PC-3 (cell line): ENCODE measurements around the gene PTDSS2.
"Not testable (repeated sequence)": the region's sequence is repeated elsewhere in the genome, so short reads cannot be mapped to it uniquely, and the experiment has no call there.

Experiments used
- EZH2 ChIP-seq: fragments of 300-600 bp; sonication (generic); IDR thresholded peaks from one replicate; pipeline ENCODE4 v1.6.1; 2017; ENCODE audit warnings: antibody characterized with exemption, mild to moderate bottlenecking, low read length; ENCODE audit not compliant: unreplicated experiment
- EZH2phosphoT487 ChIP-seq: fragments of 300-600 bp; sonication (generic); IDR thresholded peaks from 2 replicates; pipeline ENCODE4 v1.6.1; 2018; ENCODE audit warnings: mild to moderate bottlenecking, antibody characterized with exemption, low read length, borderline replicate concordance
- TF ChIP-seq, protein P1 (sequence below): fragments of 300-600 bp; sonication (generic); conservative IDR thresholded peaks from 2 replicates; pipeline ENCODE4 v1.5.1; 2017; ENCODE audit warnings: antibody characterized with exemption, low read depth, mild to moderate bottlenecking, low read length

- TF ChIP-seq, protein P1, sequence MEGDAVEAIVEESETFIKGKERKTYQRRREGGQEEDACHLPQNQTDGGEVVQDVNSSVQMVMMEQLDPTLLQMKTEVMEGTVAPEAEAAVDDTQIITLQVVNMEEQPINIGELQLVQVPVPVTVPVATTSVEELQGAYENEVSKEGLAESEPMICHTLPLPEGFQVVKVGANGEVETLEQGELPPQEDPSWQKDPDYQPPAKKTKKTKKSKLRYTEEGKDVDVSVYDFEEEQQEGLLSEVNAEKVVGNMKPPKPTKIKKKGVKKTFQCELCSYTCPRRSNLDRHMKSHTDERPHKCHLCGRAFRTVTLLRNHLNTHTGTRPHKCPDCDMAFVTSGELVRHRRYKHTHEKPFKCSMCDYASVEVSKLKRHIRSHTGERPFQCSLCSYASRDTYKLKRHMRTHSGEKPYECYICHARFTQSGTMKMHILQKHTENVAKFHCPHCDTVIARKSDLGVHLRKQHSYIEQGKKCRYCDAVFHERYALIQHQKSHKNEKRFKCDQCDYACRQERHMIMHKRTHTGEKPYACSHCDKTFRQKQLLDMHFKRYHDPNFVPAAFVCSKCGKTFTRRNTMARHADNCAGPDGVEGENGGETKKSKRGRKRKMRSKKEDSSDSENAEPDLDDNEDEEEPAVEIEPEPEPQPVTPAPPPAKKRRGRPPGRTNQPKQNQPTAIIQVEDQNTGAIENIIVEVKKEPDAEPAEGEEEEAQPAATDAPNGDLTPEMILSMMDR: not testable (repeated sequence)
- TF ChIP-seq EZH2phosphoT487, EZH2: not testable (repeated sequence)
Observed at GRCh38 chr11:469026-469683, 19.1 kb downstream of the PTDSS2 start.
